D721Med (cell line): ENCODE data around the gene PDE4A.
"Not testable (repeated sequence)": the region's sequence is repeated elsewhere in the genome, so short reads cannot be mapped to it uniquely, and the experiment has no call there.

Source experiments
- DNase-seq: peaks from one replicate; pipeline ENCODE4 v3.0.0; 2011; ENCODE audit warnings: low spot score; ENCODE audit not compliant: insufficient read length
- FAIRE-seq: peaks from 2 replicates; lab custom pipeline; 2011; peaks lifted over from hg19 to GRCh38; lab: Jason Lieb, UNC
- CTCF ChIP-seq: IDR thresholded peaks from 2 replicates; pipeline ENCODE4 v1.5.1; 2012; ENCODE audit warnings: mild to moderate bottlenecking, control low read depth; ENCODE audit not compliant: insufficient read depth; ENCODE audit errors: missing control alignments

PDE4A gene

GRCh38 chr19:10404888-10405820 is 15.2 kb upstream of the PDE4A start:
- TF ChIP-seq CTCF: no peak
- no peak for DNase-seq
- FAIRE-seq: no peak

GRCh38 chr19:10406191-10406590 is 14.1 kb upstream of the PDE4A start:
- FAIRE-seq (no peak), DNase-seq (no peak)
- no peak for TF ChIP-seq CTCF

GRCh38 chr19:10407096-10407495 is 13.2 kb upstream of the PDE4A start:
- no peak for DNase-seq
- FAIRE-seq: no peak
- no peak for TF ChIP-seq CTCF

- TF ChIP-seq CTCF: no peak
- no peak for FAIRE-seq
- DNase-seq: no peak
Observed at GRCh38 chr19:10408511-10409283, 11.6 kb upstream of the PDE4A start.

- not testable (repeated sequence) for DNase-seq, FAIRE-seq
Observed at GRCh38 chr19:10411224-10411623, 9.1 kb upstream of the PDE4A start.

GRCh38 chr19:10412257-10412977 is 7.9 kb upstream of the PDE4A start:
- FAIRE-seq (no peak), DNase-seq (no peak)
- no peak for TF ChIP-seq CTCF

- TF ChIP-seq CTCF: no peak
- no peak for FAIRE-seq
- DNase-seq: no peak
Observed at GRCh38 chr19:10416083-10416379, 4.3 kb upstream of the PDE4A start.
